M059J (cell line): Measurements from ENCODE around the gene PRR36. TPM values are rescaled to one million over a fixed set of nuclear protein-coding genes. Genes with fewer than 3 reads are reported as not detected.

Source experiments
- DNase-seq: peaks from one replicate; pipeline ENCODE4 v3.0.0-alpha.2; 2012; ENCODE audit warnings: low read depth
- total RNA-seq: library from RNA; depleted of rRNA; stranded (reverse); fragments of >200 nt; shearing (Covaris generic); gene quantifications from 2 replicates; pipeline ENCODE4 v1.2.3, GENCODE V29; 2014; rRNA removed

Gene PRR36
- total RNA-seq, 1 experiment from 2014 or later, result not detected

DNA sequence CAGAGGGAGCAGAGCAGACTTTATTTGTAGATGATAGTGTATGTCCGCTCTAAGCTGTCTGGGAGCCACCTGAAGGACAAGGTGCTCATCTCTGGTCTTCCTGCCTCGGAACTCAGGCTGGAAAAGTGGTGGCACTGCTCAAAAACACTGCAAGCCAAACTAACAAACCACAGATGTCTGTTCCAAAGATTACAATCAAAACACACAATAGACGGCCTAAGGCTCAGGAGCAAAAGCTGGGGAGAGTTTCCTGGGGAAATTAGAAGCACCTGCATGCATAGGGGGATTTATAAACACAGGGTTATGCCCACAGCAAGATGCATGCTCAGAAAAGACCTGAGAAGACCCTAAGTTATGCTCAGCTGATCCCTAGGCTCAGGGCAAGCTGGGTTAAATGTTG is 53.6 kb downstream of the PRR36 start:
- no peak for DNase-seq

DNA sequence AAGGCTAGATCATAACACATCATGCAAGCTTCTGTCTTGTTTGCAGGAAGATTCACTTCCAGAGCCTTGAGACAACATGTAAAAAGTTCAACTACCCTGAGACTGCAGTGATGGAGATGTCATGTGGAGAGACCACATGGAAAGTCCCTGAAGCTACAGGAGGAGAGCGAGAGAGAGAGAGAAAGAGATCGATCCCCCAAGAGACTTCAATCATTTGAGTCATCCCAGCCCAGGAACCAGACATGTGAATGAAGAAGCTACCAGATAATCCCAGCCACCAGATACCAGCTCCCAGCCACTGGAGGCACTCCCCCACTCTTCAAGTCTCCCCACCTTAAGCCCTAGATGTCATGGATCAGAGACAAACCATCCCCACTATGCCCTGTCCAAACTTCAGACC is 54.9 kb downstream of the PRR36 start:
- no peak for DNase-seq

DNA sequence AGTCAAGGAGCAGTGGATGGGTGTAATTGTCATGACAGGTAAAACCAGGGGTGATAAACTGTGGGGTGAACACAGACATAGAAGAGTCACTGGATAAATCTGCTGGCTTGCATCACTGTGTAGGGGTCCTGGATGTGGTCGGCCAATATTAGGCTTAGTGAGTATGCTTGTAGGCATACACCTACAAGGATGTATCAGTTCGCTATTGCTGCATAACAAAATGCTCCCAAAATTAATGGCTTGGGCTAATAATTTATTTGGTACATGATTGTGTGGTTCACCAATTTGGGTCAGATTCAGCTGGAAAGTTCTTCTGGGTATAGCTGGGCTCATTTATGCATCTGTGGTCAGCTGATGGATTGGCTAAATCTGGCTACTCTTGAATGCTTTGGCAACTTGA is 55.4 kb downstream of the PRR36 start:
- no peak for DNase-seq

Other genes starting within 250 kb of the PRR36 start
- 26.0 and 38.5 TPM in 2 replicates for gene XAB2, start 244.8 kb downstream of the PRR36 start, total RNA-seq
- 54.8 and 67.8 TPM in 2 replicates for gene PET100, start 244.6 kb downstream of the PRR36 start, total RNA-seq
- not detected in 2 replicates for gene PCP2, start 240.7 kb downstream of the PRR36 start, total RNA-seq
- gene STXBP2, start 237.3 kb downstream of the PRR36 start, total RNA-seq, result 0.30 and 2.8 TPM in 2 replicates
- gene RETN, start 205.3 kb downstream of the PRR36 start, total RNA-seq, result not detected in 2 replicates
- gene MCEMP1, start 197.3 kb downstream of the PRR36 start, total RNA-seq, result not detected in 2 replicates
- 89.9 and 101 TPM in 2 replicates for gene TRAPPC5, start 193.6 kb downstream of the PRR36 start, total RNA-seq
- not detected in 2 replicates for gene FCER2, start 172.3 kb downstream of the PRR36 start, total RNA-seq
- not detected in 2 replicates for gene CLEC4G, start 142.3 kb downstream of the PRR36 start, total RNA-seq
- not detected in 2 replicates for gene CD209, start 126.9 kb downstream of the PRR36 start, total RNA-seq
- gene CLEC4M, start 111.1 kb downstream of the PRR36 start, total RNA-seq, result not detected in 2 replicates
- gene EVI5L, start 44.2 kb downstream of the PRR36 start, total RNA-seq, result 20.7 and 29.2 TPM in 2 replicates
- 7.6 and 15.2 TPM in 2 replicates for gene LRRC8E, start 14.1 kb upstream of the PRR36 start, total RNA-seq
- gene MAP2K7, start 29.5 kb upstream of the PRR36 start, total RNA-seq, result 6.8 and 8.3 TPM in 2 replicates
- gene TGFBR3L, start 40.4 kb upstream of the PRR36 start, total RNA-seq, result 1.1 and 2.9 TPM in 2 replicates
- gene SNAPC2, start 45.9 kb upstream of the PRR36 start, total RNA-seq, result 16.0 and 16.1 TPM in 2 replicates
- gene CTXN1, start 51.7 kb upstream of the PRR36 start, total RNA-seq, result 6.7 and 10.1 TPM in 2 replicates
- 41.4 and 57.6 TPM in 2 replicates for gene TIMM44, start 69.3 kb upstream of the PRR36 start, total RNA-seq
- gene ELAVL1, start 131.3 kb upstream of the PRR36 start, total RNA-seq, result 57.5 and 75.3 TPM in 2 replicates
- not detected in 2 replicates for gene CCL25, start 178.4 kb upstream of the PRR36 start, total RNA-seq